HG03565 (cell line): ENCODE data around the gene TSKU.
"Not testable (repeated sequence)": the region's sequence is repeated elsewhere in the genome, so short reads cannot be mapped to it uniquely, and the experiment has no call there.

ENCODE experiments used
- ATAC-seq: cut with Tn5 transposase; IDR thresholded peaks from one replicate; pipeline ENCODE4 v1.9.1; 2021; ENCODE audit warnings: mild to moderate bottlenecking, moderate library complexity; ENCODE audit not compliant: unreplicated experiment

TSKU gene

DNA sequence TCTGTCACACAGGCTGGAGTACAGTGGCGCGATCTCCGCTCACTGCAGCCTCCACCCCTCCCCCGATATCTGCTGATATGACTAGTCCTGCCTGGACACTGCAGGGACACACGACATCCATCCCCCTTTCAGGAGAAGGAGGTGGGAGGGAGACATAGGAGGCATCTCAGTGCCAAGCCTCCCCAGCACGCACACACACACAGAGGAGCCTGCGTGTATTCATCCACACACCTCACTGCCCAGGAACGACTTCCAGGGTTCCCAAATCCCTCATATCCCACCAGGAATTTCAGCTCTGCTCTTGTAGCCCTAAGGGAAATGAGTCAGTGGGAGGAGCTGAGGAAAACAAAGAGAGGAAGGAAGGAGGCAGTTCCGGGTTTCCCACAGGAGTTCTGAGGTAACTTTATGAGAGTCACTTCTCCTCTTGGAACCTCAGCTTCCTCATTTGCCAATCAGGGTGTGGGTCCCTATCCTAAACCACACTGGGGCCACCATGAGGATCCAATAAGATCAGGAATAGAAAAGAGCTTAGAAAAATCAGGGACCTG, 40.4 kb downstream of the TSKU start:
- no peak for ATAC-seq

DNA sequence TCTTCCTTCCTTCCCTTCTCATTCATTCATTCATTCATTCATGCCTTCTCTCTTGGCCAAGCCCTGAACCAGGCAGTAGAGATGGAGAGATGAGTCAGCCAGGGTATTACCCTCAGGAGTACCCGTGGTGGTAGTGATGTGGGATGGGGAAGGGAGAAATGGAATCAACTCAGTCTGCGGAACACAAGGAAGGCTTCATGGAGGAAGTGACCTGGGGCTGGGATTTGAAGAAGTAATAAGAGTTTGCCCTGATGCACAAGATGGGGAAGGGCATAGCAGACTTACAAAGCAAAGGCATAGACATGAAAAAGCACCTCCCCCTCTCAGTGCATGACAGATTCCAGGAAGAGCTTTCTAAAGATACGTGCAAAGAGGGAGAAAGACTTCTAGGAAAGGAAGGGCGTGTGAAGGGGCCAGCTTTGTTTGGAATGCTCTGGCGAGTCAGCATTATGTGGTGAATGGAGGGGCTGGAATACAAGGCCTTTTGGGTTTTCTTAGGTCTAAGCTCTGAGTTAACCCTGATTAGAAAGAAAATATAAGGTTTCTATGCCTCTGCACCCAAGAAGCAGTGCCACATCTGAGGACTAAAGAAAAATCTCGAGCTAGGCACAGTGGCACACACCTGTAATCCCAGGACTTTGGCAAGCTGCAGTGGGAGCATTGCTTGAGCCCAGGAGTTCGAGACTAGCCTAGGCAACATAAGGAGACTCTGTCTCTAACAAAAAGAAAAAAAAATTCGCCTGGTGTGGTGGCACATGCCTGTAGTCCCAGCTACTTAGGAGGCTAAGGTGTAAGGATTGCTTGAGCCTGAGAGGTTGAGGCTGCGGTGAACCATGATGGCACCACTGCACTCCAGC, 41.2 kb downstream of the TSKU start:
- ATAC-seq: no peak

DNA sequence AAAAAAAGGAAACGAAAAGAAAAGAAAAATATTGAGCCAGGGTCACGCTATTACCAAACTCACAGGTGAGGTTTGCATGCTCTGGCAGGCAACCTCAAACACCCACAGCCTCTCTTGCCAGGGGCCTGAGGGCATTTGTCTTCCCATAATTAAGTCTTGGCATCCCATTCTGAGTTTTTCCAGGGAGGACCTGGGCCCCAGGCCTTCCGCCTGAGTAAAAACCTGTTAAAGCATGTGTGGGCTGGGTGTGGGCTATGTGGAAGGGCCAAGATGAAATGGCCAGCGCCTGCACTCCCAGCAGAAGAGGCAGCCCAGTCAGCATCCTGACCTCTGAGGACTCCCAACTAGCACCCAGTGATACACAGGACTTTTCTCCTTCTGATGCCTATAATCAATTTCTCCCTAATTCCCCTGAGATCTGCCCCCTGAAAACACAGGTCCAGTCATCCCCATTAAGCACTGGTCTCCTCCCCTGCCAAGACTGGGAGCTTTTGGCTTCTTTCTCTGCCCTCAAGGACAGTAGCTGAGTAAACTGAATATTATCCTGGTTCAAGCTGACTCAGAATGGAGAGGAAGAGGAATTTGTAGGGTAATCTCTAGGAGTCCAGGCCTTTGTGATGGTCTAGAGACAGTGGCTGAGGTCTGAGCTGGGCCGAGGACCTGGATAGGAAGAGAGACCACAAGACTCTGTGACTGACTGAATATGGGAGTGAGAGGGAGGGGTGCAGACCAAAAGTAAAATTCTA, 42.0 kb downstream of the TSKU start:
- ATAC-seq: no peak

DNA sequence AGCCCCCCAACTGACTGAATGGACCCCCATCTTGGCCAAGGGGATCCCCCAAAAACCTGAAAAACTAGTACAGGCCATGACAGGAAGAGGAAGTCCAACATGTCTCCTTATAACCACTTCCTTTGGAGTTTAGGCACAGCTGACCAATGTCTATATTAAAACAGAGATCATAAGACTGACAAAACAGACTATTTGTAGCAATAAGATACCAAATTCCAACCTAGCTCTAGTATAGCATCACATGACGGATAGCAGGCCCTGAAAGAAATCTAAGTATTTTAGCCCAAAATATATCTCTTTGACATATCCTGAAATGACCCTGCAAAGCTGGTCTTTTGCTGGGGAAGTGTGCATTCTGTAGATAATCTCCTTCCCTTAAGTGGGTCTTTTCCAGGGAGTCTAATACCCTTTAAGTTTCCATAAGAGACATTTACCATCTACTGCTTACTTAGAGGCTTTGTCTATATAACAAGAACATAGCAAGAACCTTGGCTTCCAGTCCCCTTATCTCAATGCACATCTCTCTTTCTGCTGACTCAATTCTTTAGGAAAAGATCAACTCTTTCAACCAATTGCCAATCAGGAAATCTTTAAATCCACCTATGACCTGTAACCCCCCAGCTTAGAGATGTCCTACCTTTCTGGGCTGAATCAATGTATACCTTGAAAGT, 42.7 kb downstream of the TSKU start:
- ATAC-seq: no peak

DNA sequence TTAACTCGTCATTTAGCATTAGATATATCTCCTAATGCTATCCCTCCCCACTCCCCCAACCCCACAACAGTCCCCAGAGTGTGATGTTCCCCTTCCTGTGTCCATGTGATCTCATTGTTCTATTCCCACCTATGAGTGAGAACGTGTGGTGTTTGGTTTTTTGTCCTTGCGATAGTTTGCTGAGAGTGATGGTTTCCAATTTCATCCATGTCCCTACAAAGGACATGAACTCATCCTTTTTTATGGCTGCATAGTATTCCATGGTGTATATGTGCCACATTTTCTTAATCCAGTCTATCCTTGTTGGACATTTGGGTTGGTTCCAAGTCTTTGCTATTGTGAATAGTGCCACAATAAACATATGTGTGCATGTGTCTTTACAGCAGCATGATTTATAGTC, 43.4 kb downstream of the TSKU start:
- ATAC-seq: not testable (repeated sequence)

DNA sequence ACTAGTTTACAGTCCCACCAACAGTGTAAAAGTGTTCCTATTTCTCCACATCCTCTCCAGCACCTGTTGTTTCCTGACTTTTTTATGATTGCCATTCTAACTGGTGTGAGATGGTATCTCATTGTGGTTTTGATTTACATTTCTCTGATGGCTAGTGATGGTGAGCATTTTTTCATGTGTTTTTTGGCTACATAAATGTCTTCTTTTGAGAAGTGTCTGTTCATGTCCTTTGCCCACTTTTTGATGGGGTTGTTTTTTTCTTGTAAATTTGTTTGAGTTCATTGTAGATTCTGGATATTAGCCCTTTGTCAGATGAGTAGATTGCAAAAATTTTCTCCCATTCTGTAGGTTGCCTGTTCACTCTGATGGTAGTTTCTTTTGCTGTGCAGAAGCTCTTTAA, 43.8 kb downstream of the TSKU start:
- not testable (repeated sequence) for ATAC-seq

DNA sequence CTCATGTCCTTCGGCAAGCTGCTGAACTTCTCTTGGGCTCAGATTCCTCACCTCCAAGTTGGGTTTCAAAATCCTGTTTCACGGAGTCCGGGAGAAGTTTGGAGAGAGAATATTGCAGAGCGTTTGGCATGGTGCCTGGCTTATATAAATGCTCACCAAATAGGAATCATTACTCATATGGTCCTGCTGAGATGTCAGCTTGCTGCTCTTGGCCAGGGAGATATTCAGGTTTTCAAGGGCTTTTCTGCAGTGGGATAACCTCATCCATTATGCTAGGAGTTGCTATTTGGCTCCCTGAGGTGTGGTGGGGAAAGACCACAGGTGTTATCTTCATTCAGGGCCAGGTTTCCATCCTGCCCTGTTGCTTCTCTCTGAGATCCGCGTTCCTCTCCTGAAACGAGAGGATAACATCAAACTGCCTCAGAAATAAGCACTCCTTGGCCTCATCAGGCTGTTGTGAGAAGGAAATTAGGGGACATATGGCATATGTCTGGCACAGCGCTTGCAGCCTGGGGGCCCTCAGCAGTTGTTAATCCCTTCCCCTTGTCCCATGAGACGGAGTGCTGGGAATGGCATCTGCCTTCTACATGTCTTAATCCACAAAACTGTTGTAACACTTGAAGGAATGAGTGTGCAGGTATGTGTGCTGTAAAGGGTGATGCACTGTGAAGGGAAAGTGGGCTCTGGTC, 47.6 kb downstream of the TSKU start:
- no peak for ATAC-seq

DNA sequence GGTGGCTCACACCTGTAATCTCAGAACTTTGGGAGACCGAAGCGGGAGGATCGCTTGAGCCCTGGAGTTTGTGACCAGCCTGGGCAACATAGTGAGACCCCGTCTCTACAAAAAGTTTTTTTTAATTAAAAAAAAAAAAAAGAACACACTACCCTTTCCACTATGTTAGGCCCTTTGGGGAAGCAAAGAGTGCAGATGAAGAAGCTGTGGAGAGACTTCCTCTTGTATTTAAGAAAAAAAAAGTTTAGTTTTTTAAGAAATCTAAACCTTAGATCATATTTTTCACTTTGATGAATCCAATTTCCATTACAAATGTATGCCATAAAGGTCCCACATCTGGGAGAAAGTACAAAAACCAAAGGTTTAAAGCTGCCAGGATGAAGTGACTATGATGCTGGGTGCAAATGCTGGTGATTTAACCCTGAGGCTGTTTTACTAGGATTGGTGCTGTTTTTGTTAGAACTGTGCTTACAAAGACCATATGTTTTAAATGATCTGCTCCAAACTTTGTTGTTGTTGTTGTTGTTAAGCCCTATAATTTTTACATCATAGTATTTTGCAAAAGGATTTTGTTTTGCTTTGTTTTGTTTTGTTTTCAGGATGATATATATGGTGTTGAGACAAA, 48.6 kb downstream of the TSKU start:
- no peak for ATAC-seq

DNA sequence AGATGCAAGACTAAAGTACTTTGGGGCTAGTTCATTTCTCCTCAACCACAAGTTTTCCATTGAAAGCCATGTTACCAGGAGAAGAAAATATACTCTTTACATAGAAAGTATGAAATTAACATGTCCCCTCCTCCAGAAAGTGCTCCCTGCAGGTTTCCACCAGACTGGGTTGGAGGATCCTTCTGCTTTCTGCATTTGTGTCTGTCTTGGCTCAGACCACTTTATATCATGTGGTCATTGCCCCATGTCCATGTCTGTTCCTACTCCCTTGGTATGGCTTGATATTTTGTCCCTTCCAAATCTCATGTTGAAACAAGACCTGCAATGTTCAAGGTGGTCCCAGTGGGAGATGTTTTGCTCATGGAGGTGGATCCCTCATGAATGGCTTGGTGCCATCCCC, 49.2 kb downstream of the TSKU start:
- ATAC-seq: no peak

DNA sequence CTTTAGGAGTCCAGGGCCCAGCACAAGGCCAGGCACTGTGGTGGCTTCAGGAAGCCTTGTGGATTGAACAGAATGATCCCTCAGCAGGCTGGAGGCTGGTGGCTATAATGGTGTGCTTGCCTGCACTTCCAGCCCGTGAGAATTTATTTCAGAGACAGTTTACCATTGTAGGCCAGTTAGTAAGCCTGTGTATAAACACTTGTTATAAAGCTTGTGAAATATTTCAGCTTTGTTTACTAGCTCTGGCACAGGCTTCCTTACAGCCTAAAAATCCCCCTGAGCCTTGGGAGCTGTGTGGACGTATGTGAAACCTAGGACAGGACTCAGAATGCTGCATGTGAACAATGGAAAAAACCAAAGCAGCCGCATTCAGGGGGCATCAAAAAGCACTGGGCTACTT, 51.0 kb downstream of the TSKU start:
- no peak for ATAC-seq

DNA sequence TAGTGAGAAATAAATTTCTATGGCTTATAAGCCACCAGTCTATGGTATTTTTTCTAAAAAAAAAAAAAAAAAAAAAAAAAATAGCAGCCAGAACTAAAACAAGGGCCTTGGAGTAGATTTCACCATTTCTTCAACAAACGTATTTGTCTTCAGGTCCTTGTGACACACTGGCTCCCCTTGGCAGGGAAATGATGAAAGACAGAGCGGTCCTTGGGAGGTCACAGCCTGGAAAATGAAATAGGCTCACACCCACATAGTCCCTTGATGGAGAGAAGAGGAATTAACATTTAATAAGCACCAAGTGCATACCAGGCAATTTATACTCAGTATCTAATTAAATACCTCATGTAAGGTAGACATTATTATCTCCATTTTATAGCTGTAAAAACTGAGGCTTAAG, 51.9 kb downstream of the TSKU start:
- no peak for ATAC-seq

DNA sequence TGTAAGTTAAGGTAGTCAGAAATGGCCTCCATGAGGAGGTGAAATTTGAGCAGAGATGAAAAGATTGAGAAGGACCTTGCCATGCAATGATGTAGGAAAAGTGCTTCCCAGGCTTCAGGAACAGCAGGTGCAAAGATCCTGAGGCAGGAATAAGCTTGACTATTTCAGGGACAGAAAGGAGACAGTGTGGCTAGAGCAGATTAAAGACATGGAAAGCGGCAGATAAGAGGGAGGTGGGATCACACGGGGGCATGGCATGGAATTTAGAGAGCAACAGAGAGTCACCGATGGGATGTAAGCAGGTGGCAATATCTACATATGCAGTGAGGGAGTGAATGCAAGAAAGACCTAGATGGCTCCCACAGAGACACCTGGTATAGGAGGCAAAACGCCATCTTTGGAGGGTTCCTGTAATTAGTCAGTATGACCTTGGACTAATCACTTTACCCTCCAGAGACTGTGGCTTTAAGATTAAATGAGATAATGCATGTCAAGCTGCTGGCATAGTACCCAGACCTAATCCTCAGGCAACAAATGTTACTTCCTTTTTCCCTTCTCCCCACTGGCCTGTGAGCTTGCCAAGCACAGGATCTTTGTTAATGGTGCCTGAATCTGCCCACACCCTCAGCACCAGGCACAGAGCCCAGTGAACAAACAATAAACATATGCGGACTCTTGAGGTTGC, 52.9 kb downstream of the TSKU start:
- no peak for ATAC-seq

DNA sequence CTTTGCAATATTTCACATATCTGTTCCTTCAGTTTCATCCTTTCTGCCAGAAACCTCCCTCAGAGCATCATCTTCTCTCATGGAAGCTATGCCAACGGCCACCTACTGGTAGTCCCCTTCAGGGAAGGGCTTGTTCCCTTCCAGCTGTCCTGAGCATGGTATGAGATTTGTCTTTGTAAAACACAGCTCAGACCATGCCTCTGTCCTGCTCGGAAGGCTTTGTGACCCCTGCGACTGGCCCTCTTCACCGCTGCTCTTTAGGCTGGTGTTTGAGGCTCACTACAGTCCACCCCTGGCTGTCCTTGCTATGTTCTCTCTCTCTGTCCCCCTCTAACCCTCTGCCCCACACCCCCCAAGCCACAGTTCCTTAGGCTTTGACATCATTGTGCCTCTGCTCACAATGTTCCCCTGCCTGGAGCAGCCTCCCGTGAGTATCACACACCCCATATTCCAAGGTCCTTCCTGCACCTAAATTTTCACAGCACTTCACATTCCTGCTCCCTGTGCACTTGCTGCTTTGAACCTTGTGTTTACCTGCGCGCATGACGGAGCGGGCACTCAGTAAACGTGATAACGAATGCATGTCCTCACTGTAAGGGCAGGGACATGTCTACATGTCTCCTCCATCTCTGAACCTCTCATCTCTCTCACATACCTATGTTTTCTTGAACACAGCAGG, 53.6 kb downstream of the TSKU start:
- no peak for ATAC-seq

DNA sequence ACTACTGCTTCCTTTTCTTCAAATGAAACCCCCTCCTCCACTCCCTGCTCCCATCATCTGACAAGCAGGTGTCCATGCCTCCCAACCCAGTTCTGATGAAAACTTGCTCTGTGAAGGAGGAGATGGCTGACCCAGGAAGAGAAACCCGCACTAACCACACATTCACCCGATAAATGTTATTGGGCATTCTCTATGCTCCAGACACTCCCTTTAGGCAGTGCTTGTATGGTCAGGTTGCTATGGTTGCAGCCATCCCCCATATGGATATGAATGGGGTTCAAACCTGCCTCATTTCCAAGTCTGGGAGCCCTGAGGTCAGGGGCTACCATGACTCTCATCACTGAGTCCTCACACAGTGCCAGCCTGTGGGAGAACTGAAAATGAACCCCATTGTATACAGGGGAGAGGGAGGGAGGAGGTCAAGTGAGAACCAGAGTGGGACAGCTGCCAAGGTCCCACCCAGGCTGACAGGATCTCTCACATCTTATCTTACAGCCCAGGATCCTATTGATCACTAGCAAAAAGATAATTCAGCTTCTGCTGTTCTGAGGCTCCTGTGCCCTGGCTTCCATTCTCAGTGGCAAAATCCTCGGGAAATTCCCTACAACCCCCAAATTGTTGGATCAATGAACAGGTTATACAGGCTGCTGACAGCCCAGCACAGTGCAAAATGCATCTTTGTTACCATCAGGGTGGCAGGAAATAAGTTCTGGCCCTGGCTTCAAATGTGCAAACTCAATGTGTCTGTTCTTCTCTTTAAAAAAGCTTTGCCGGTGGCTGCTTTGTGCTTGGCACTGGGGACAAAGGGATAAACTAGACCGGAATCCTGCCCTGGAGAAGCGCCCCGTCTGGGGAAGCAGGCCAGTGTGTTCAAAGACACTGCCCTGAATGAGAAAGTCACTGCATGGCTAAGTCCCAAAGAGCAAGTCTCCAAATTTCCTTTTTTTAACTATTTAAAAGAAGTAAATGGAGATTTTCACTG, 54.8 kb downstream of the TSKU start:
- ATAC-seq: no peak

DNA sequence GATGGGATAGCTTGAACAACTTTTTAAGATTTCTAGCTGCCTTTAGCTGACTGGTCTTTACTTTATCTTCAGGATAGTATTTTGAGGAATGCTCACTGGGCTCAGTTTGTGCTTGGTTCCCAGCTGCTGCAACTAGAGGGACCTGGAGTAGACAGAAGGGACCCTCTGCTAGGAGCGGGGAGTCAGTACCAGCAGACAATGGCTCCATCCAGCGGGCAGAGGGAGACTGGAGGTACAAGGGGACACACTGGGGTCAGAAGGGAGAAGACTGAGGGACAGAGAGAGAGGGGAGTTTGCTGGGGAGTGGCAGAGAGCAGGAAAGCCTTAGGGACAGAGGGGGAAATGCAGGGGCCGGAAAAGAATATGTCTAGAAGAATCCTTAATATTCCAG, 55.5 kb downstream of the TSKU start:
- ATAC-seq: no peak

DNA sequence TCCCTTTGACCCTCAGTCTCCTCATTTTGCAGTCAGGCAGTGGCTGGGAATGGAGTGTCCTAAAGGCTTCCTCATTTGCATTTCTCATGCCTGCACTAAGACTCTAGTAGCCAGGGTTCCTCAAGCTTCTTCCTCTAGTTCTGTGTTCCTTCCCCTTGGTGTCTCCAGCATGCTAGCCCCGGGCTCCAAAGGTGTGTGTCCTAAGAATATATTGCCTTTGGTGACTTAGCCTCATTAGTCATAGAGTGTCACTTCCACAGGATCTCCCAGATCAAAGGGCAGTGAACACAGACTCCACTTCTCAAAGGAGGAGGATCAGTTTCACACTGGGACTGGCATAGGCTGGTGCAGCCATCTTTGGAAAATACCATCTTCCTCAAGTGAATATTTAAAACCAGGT, 56.2 kb downstream of the TSKU start:
- ATAC-seq: no peak

DNA sequence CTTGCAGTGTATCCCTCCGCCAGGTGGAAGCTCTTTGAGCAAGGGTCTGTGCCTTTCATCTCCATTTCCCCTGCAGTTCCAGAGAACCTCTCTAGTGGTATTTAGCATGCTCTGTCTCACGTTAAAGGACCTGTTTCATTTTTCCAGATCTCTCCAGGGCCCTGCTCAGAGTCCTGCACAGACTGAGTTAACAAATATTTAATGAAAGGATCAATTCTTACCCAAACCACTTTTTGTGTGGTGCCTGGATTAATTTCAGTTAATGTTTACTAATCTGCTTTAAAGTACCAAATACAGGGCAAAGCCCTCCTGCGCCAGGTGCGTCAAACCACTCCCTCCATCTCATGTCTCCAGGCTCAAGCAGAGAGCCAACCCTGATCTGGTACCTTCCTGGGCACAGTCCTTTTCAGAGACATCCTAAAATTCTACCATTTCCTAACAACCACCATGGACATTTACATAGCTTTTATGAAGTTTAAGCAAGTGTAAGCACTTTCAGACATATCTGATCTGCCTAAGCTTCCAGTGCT, 58.8 kb downstream of the TSKU start:
- no peak for ATAC-seq

DNA sequence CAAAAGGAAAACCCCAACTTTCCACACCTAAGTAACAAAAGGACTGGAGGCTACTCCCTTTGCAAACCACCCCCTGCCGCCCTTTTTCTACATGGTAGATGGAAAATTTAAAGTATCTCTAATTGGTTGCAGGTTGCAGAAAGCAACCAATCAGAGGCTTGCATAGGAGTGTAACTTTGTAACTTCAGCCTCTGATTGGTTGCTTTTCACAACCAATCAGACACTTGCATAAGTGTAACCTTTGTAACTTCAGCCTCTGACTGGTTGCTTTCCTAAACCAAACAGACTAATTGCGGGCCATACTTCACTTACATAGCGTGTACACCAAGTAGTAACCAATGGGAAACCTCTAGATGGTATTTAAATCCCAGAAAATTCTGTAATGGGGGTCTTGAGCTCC, 60.8 kb downstream of the TSKU start:
- ATAC-seq: no peak
